Activated CD4-positive, CD25-positive, alpha-beta regulatory T cell (primary cell): ENCODE measurements around the gene CDC26.
"Not testable (repeated sequence)": the region's sequence is repeated elsewhere in the genome, so short reads cannot be mapped to it uniquely, and the experiment has no call there.

Experiments used
- DNase-seq, 4 experiments: peaks; one replicate each; lab custom pipeline; 2025; lab: John Stamatoyannopoulos, UW

CDC26 gene

GRCh38 chr9:113293285-113293878, 18.0 kb upstream of the CDC26 start:
- no peak for DNase-seq

- no peak for DNase-seq
Observed at GRCh38 chr9:113290052-113290607, 14.8 kb upstream of the CDC26 start.

- no peak for DNase-seq
Observed at GRCh38 chr9:113289091-113289490, 13.7 kb upstream of the CDC26 start.

DNA sequence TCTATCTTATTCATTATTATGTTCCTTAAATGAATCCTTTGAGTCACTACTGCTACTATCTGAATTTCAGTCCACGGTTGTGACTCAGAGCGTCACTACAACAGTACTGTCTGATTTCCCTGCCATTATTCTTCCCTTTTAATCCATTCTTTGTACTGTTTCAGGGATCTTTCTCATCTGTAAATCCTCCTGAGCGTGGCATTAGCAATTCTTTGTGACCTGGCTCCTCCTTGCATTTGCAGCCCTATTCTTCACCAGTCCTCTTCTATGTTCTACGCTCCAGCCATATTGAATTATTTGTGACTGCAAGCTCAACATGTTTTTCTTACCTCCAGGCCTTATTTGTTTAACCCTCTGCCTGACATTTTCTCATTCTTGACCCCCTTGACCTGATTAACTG, 6.0 kb upstream of the CDC26 start:
- no peak for DNase-seq

DNA sequence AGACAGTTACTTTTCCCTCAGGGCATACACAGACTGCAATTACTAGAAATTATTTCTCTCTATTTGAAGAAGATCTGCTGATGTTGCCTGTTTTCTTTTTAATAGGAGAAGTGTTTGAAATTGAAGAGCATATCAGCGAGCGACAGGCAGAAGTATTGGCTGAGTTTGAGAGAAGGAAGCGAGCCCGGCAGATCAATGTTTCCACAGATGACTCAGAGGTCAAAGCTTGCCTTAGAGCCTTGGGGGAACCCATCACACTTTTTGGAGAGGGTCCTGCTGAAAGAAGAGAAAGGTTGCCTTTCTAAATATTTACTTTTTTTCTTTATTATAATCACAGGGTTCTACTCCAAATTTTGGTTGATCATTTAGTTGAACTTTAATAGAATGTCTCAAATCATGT, 3.5 kb upstream of the CDC26 start:
- DNase-seq, result no peak

DNA sequence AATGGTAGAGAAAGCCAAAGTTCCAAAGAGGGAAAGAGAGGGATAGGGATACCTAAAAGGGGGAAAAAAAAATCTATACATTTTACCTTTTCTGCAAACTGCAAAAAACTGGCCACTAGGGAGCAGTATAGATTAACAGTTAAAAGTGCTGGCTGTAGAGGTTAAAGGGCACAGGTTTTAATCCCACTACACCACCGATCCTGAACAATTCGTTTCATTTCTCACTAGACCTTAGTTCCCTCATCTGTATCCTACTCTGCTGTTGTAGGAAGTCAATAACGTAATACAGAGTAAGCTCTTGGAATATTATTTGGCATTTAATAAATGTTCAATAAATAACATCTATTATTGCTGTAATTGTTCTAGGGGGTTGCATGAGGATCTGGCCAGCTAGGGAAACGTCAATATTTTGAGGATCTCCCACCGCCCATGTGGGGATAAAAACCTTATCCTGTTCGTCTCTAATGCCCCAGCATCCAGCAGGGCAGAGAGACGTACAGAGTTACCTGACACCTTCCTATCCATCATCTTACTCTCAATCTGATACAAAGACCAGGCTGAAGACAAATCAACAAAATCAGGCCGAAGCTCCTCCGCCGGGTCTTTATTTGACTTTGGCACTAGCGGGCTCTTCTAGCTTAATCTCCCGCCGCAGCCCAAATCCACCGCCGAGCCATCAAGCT, 757 bp downstream of the CDC26 start:
- no peak for DNase-seq

- no peak for DNase-seq
Observed at GRCh38 chr9:113269871-113270270, 5.5 kb downstream of the CDC26 start.

DNA sequence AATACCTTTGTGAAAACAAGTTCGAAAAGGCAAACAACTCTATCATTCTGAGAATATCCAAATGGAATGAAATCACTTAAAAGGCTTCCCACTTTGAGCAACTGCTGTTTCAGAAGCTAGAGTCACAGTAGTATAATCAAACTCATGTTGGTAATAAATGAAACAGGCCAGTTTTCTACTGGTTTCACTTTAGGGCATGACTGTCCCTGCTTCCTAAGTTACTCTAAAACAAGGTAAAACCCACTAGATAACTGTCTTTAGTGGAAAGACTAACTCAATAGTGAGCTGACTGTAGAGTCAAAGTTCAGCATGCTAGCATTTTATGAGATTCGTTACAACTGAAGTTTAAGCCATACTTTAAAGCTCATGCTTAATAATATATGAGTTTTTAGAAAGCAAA, 6.0 kb downstream of the CDC26 start:
- DNase-seq, result no peak

DNA sequence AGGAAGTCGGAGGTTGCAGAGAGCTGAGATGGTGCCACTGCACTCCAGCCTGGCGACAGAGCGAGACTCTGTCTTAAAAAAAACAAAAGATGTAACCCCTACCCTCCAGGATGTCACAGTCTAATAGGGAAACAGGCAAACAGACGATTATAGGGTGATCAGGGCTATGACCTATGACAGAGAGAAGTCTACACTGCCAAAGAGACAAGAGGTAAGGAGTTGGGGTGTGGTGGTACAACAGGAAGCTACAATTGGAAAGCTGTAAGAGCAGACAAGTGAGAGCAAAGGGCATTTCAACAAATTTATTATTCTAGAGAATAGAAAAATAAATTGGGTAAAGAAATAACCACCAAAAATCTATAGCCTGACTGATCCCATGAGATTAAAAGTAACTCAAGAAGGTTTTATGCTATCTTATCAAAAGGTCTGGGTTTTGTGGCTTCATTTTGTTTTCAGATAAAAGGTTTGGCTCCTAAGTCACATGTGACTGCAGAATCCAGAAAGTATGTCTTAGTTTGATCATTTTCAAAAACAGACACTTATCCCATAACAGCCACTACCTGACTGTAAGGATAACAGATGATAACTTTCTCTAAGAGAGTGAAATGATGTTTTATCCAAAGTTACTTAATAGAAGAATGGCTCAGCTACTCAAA, 7.3 kb downstream of the CDC26 start:
- DNase-seq, result no peak

DNA sequence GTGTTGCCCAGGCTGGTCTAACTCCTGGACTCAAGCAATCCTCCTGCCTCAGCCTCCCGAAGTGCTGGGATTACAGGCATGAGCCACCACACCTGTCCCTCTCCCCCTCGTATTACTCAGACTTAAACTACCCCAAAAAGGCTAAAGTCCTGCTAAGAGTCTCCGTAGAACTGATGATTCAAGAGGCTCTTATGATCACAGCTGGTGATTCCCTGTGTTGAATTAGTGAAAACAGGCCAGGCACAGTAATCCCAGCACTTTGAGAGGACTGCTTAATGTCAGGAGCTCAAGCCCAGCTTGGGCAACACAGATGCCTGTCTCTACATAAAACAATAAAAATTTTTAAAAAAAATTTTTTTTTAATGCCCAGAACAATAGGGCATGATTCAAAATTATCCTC, 9.2 kb downstream of the CDC26 start:
- DNase-seq, result no peak

DNA sequence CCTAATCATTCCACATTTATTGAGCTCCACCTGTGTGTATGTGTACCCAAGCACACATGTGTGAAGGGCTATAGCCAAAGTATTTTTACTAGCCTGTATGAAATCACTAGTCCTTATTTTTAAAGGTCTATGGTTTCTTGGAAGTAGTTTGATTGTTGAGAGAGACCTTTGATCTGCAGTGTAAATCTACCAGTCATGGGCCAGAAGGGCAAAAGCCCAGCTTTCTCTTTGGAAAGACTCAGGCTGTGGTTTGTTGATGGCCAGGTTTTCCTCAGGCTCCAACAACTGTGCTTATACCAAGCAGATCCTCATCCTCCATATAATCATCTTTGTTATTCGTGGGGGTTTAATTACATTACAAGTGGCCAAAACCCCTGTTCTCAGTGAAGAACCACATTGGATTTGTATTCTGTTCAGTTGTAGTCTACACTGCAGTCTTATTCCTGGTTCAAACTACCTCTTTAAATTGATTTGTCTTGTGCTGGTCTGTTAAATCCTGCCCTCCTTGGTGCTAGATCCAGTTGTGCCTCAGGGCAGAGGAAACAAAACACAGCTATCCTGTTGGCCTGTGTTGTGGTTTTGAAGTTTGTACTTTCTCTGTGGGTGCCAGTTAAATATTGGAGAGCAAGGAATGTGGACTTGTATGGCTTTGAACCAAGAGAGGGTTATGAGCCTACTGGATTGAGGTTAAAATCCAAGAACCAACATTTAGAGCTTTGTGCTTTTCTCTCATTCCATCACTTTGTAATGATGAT, 13.3 kb downstream of the CDC26 start:
- DNase-seq, result no peak

DNA sequence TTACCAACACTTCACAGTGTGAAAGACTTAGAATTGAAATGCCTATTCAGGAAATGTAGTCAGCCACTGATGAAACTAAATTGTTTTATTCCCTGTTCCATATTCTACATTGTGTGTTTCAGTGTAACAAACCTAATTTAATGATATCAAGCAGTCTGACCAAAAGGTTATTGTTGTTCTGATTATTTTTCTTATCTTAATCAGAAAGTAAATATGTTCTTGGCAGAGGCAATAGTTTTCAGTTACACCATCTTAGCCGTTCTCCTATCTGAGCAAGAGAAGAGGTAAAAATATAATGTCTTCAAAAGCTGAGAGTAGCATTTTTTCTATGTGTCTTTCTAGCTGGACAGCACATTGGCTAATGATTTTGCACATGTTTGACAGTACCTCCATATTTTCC, 17.1 kb downstream of the CDC26 start:
- no peak for DNase-seq

- DNase-seq, result no peak
Observed at GRCh38 chr9:113257863-113258262, 17.5 kb downstream of the CDC26 start.

- no peak for DNase-seq
Observed at GRCh38 chr9:113255438-113255837, 19.9 kb downstream of the CDC26 start.

DNA sequence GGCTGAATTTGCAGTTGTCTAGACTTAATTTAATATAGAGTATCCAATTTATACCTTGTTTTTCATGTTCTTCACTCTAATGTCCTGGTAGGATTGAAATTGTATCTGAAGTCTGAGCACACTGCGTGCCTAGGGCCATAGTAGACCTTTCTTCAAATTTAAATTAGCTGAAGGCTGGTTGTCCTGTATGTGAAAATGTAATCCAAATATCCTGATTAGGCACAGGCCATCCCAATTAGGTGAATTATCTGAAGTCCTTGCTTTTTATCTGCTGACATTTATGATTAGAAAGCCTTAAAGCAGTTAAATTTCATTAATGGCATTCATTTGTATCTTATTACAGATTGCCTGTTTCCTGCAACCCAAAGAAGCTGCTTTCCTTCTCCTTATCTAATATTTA, 20.4 kb downstream of the CDC26 start:
- no peak for DNase-seq

- DNase-seq, result no peak
Observed at GRCh38 chr9:113250807-113251206, 24.6 kb downstream of the CDC26 start.

DNA sequence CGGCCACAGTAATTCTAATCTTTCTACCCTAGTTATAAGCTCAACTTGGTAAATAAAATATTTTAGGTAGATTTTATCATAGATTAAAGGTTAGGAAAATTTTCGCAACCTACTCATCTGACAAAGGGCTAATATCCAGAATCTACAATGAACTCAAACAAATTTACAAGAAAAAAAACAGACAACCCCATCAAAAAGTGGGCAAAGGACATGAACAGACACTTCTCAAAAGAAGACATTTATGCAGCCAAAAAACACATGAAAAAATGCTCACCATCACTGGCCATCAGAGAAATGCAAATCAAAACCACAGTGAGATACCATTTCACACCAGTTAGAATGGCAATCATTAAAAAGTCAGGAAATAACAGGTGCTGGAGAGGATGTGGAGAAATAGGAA, 25.7 kb downstream of the CDC26 start:
- not testable (repeated sequence) for DNase-seq

- DNase-seq, result no peak
Observed at GRCh38 chr9:113247640-113248039, 27.7 kb downstream of the CDC26 start.

DNA sequence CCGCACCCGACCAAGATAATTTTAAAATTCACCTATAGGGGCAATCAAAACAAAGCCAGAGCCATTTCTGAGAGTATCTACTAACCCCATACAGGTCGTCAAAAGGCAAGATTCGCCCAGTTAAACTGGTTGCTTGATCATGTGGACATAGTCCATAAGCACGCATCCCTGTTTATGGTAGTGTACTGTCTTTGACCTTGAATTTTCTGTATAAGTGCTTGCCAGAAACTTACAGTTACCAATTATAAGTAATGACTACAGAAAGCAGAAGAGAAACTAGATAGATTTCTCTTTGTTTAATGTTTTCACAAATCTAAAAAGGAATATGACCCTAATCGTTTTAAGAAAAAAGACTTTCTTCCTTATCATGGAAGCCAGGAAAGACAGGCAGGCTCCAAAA, 28.4 kb downstream of the CDC26 start:
- no peak for DNase-seq

DNA sequence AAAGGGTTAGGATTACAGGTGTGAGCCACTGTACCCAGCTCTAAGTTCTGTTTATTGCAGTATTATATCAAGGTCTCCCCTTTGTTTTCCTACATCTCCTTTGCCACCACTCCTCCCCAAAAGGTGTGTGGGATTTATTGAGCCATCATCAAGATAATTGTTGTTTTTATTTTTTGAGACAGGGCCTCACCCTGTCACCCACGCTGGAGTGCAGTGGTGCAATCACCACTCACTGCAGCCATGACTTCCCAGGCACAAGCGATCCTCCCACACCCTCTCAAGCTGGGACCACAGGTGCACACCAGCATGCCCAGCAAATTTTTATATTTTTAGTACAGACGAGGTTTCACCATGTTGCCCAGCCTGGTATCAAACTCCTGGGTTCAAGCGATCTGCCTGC, 29.5 kb downstream of the CDC26 start:
- DNase-seq, result no peak

DNA sequence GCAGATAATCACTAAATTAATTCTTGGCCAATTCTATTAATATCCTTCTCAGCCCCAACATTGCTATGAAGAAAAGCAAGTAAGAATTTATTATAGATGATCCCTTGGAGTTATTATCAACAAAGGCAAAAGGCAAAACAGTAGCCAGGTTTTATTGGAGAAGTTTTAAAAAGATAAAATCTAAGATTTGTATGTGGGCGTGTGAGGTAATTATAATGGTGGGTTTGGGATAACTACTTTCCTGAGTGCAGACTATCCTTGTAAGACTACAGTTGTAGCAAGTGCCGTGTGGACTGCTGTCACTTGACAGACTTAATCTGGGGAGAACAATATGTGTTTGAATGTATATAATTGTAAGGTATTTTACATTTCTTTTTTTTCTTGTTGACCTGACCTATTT, 30.8 kb downstream of the CDC26 start:
- DNase-seq, result no peak

DNA sequence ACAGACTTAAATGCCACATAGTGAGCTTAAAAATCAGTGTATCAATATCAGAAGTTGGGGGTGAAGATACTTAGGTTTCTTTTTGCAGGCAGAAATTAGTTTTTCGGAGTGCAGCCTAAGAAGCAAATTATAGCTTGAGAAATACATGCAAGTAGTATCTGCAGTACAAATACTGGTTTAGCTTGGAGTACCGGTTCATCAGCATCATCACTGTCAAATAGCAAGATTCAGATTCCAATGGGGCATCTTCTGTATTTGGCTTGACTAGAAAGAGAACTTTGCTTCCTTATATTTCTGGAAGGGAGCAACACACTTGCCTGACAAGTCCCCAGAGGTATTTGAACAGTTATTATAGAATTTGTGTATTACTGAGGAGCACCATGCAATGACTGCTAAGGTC, 34.2 kb downstream of the CDC26 start:
- DNase-seq, result no peak

- DNase-seq, result no peak
Observed at GRCh38 chr9:113238859-113239232, 36.5 kb downstream of the CDC26 start.
